GM12873 (cell line): ENCODE measurements around the gene ASPHD2.

ENCODE experiments used
- CTCF ChIP-seq: IDR thresholded peaks from 2 replicates; pipeline ENCODE4 v1.5.1; 2012; ENCODE audit warnings: low read depth, mild to moderate bottlenecking, moderate library complexity, low read length, control low read depth; ENCODE audit not compliant: insufficient read depth; ENCODE audit errors: missing control alignments

The ASPHD2 gene

DNA sequence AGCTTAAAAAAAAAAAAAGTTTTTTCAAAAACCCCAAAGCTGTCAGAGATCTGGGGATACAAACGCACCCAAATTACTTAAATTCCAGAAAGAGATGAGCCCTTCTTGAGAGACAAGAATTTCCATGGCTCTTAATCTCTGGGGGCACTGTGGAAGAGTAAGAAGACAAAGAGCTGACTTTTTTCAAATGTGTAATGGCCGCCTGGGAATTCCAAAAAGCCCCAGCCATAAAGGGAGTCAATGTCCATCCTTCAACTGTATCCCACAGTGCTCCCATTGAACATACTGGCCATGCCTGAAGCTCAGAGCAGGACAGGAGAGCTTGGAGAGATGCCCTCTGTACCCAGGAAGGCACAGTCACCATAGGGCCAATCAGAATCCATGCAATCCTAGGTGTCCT, 37.4 kb upstream of the ASPHD2 start:
- TF ChIP-seq CTCF, result no peak

DNA sequence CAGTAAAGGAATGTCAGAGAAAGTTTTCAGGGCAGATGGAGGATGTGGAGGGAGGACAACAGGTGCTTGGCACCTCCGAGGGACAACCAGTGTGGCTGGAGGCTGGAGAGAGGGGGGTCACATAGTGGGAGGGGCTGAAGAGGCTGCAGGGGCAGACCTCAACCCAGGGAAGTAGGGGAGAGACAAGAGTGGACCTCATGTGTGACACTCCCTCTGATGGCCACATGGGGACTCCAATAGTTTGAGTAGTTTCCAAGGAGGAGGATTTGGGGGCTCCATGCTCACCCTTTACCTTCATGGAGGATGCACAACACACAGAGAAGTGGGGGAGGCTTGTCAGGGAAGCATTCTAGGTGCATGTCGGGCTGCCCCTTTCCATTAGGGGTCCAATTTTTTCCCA, 35.1 kb upstream of the ASPHD2 start:
- peak; percentile 44 for TF ChIP-seq CTCF

DNA sequence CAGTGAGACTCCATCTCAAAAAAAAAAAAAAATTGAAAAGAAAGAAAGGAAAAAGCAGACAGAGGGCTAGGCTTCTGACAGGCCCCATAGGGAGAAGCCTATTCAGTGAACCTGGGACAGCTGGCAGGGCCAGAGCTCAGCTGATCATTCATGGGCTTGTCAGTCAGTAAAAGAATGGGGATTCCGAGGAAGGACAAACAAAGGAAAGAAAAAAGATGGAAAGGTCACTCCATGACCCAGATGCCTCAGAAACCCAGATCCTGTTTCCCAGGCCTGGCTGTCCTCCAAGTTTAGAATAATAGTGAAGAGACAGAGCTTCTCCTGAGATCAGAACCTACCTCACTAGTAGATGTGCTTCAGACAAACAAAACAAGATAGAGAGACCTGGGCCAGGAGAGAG, 34.3 kb upstream of the ASPHD2 start:
- no peak for TF ChIP-seq CTCF

DNA sequence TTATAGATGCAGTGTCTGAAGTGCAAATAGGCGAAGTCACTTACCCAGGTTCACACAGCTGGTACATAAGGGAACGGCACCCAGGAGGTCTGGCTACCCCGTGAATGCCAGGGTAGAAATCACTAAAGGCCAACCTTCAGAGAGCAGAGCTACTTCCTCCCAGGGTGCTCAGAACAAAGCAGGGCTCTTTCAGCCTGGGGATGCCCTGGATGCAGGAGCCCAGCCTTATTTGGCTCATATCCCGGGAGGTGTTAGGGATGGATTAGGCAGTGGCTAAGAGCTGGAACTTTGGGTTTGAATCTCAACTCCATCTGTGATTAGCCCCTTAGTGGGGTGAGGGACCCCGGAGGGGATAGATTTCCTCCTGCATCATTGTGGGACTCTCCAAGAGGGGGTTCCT, 33.1 kb upstream of the ASPHD2 start:
- no peak for TF ChIP-seq CTCF

DNA sequence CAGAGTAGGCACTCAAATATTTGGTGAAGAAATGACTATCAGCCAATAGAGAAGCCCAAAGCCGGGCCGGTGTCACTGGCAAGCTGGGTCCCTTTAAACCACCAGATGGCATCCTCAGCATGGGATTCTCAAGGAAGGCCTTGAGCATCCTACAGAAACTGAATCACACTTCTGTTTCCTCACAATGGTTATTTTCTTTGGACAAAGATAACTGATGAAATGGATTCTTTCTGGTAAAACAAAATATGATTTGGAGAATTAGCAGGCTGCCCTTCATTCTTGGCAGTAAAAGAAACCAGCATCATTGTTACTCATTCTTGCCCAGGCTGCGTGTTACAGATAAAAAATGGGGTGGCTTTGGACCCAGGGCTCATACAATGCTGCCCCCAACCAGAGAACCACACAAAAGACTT, 30.3 kb upstream of the ASPHD2 start:
- TF ChIP-seq CTCF, result peak; percentile 74

GRCh38 chr22:26399289-26399688, 29.8 kb upstream of the ASPHD2 start:
- no peak for TF ChIP-seq CTCF

GRCh38 chr22:26401726-26402125, 27.3 kb upstream of the ASPHD2 start:
- no peak for TF ChIP-seq CTCF
